Gastroesophageal sphincter (tissue), 4 donors: ENCODE results near the gene RRP12. TPM values are rescaled to one million over a fixed set of nuclear protein-coding genes. Genes with fewer than 3 reads are reported as not detected.

ENCODE experiments used
- ATAC-seq: fragments of 150-250 bp; one replicate; pipeline ENCODE4 v1.9.1; 2016; ENCODE audit warnings: mild to moderate bottlenecking, moderate library complexity
- H3K27ac ChIP-seq, 4 donors: fragments of 200-600 bp; sonication (generic) in 3 of 4; 1 replicate in 3 of 4; 2 replicates in 1 of 4; pipeline ENCODE4 v1.5.1; 2016 to 2019
- H3K27me3 ChIP-seq: fragments of 200-600 bp; sonication (generic); one replicate; pipeline ENCODE4 v1.5.1; 2019
- H3K36me3 ChIP-seq, 2 donors: fragments of 200-600 bp; sonication (generic); one replicate each; pipeline ENCODE4 v1.5.1; 2019; ENCODE audit warnings: control low read depth in 1 of 2
- H3K4me1 ChIP-seq, 3 donors: fragments of 200-600 bp; sonication (generic); 1 replicate in 2 of 3; 2 replicates in 1 of 3; pipeline ENCODE4 v1.5.1; 2016 to 2019; ENCODE audit warnings: control low read depth in 2 of 3
- H3K4me3 ChIP-seq, 2 donors: fragments of 200-600 bp; sonication (generic); one replicate each; pipeline ENCODE4 v1.5.1; 2019; ENCODE audit warnings: mild to moderate bottlenecking in 1 of 2, moderate library complexity in 1 of 2
- H3K9me3 ChIP-seq, 3 donors: fragments of 200-600 bp; sonication (generic); one replicate each; pipeline ENCODE4 v1.5.1; 2017 to 2019; ENCODE audit warnings: control low read depth in 2 of 3
- EP300 ChIP-seq: sonication (generic); formaldehyde crosslinking; IDR thresholded peaks from one replicate; pipeline ENCODE4 v1.6.1; 2017; ENCODE audit warnings: antibody characterized with exemption, mild to moderate bottlenecking
- POLR2A ChIP-seq, 2 donors: fragments of 450-650 bp; IDR thresholded peaks; one replicate each; pipeline ENCODE4 v1.6.1; 2017; ENCODE audit warnings: antibody characterized with exemption in 2 of 2, mild to moderate bottlenecking in 2 of 2, moderate library complexity in 1 of 2
- POLR2AphosphoS5 ChIP-seq: sonication (generic); formaldehyde crosslinking; IDR thresholded peaks from one replicate; pipeline ENCODE4 v1.6.1; 2017; ENCODE audit warnings: antibody characterized with exemption
- WGBS, 2 donors: methylation state at CpG; one replicate each; pipeline ENCODE4 v1.1.5; 2018; ENCODE audit warnings: low coverage in 1 of 2; 5-methylcytosine and 5-hydroxymethylcytosine counted together
- small RNA-seq, 4 donors: library from RNA; depleted of rRNA; stranded (forward); fragments of <200 nt; gene quantifications; one replicate each; pipeline ENCODE3, GENCODE V24; 2016
- total RNA-seq, 4 donors: library from RNA; depleted of rRNA; stranded (reverse); fragments of >200 nt; gene quantifications; one replicate each; pipeline ENCODE4 v1.1.0, GENCODE V29; 2016
- TF ChIP-seq, protein P1 (sequence below), 4 experiments: fragments of 200-600 bp in 2 of 4; fragments of 450-650 bp in 2 of 4; sonication (generic) in 1 of 4; IDR thresholded peaks; one replicate each; pipeline ENCODE4 v1.5.1; 2017 to 2019; ENCODE audit warnings: antibody characterized with exemption in 4 of 4, mild to moderate bottlenecking in 2 of 4, moderate library complexity in 2 of 4

RRP12 gene
- total RNA-seq, 4 donors from 2014 or later: 6.7 to 25.3 (median 11.8) TPM

DNA sequence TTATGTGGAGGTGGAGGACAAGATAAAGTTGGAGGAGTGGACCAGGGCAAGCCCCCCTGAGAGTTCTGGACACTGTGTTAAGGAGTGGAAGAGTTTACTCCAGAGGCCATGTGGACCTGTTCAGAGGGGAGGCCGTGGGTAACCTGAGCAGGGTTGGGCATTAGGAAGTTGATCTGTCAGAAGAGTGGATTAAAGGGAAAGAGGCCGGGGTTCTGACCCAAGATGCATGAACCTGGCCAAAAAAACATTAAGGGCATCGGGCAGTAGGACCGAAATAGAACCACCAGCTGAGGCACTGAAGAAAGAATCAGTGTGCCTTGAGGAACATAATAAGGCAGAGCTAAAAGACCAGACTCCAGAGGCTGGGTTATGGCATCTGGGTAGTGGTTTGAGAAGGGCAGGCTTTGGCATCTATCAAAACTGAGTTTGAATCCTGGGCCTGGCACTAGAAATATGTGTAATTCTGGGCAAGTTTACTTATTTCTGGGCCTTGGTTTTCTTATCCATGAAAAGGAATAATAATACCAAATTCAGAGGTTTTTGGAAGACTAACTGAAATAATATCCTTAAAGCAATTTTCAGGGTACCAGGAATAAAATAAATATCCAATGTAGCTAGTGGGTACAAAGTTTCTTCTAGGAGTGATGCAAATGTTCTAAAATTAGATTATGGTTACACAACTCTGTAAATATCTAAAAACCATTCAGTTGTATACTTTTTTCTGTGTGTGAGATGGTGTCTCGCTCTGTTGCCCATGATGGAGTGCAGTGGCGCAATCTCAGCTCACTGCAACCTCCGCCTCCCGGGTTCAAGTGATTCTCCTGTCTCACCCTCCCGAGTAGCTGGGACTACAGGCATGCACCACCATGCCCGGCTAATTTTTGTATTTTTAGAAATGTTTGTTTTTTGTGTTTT is 93.0 kb downstream of the RRP12 start:
- TF ChIP-seq, protein P1, sequence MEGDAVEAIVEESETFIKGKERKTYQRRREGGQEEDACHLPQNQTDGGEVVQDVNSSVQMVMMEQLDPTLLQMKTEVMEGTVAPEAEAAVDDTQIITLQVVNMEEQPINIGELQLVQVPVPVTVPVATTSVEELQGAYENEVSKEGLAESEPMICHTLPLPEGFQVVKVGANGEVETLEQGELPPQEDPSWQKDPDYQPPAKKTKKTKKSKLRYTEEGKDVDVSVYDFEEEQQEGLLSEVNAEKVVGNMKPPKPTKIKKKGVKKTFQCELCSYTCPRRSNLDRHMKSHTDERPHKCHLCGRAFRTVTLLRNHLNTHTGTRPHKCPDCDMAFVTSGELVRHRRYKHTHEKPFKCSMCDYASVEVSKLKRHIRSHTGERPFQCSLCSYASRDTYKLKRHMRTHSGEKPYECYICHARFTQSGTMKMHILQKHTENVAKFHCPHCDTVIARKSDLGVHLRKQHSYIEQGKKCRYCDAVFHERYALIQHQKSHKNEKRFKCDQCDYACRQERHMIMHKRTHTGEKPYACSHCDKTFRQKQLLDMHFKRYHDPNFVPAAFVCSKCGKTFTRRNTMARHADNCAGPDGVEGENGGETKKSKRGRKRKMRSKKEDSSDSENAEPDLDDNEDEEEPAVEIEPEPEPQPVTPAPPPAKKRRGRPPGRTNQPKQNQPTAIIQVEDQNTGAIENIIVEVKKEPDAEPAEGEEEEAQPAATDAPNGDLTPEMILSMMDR (IDR thresholded peaks at IDR 0.05): no peak
- TF ChIP-seq POLR2AphosphoS5: no peak
- TF ChIP-seq EP300: no peak
- no peak for TF ChIP-seq POLR2A (IDR thresholded peaks at IDR 0.05)
- Histone ChIP-seq H3K27me3 (no peaks in the 10 kb centered on the region), H3K4me1 (no peaks in the 10 kb centered on the region), H3K27ac (no peak overlapping the region), H3K4me3 (no peak overlapping the region), H3K9me3 (no peaks in the 10 kb centered on the region), H3K36me3 (no peaks in the 10 kb centered on the region)
- 75 to 82% methylated on average over 9 to 10 of the region's 10 CpGs for WGBS, 2 donors
- ATAC-seq: no peak

DNA sequence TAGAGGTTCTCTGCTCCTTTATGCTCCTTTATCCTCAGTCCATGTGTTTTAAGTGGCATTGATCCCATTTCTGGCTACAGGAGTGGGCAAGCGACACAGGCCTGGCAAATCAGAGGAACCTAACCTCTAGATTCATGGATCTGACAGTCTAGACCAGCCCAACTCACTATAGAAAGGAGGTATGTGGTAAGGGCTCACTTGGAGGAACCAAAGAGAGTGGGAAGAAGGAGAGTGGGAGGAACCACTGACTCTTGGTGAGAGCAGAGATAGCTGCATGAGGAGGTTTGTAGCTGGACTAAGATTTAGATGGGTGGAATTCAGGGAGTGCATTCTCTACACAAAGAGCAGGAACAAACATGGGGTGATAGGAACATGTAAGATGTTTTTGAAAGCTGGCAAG is 93.7 kb downstream of the RRP12 start:
- Histone ChIP-seq H3K4me1 (no peaks in the 10 kb centered on the region), H3K9me3 (no peaks in the 10 kb centered on the region), H3K4me3 (no peak overlapping the region), H3K27me3 (no peaks in the 10 kb centered on the region), H3K27ac (no peak overlapping the region), H3K36me3 (no peaks in the 10 kb centered on the region)
- TF ChIP-seq POLR2AphosphoS5 (no peak), EP300 (no peak), POLR2A (IDR thresholded peaks at IDR 0.05) (no peak)
- TF ChIP-seq, protein P1 (IDR thresholded peaks at IDR 0.05): no peak
- ATAC-seq: no peak
- whole genome bisulfite sequencing, 2 donors: no CpG with 5 or more reads among the region's 1 CpG

Small RNAs within 50 kb of the gene (small RNA-seq; reads per million reads assigned to genes)
- 0 reads per million in 4 donors for gene RF00019

Other genes starting within 250 kb of the RRP12 start
- under 1 TPM in 2 of 4 donors, not detected in 2; 0.04 to 0.13 TPM for gene SLIT1, start 215.4 kb downstream of the RRP12 start, total RNA-seq
- gene ARHGAP19, start 108.7 kb downstream of the RRP12 start, total RNA-seq: 1 to 10 TPM; 3.2 to 6.7 (median 5.0) TPM
- gene FRAT1, start 82.1 kb downstream of the RRP12 start, total RNA-seq: 1 to 10 TPM; 5.1 to 8.0 (median 5.5) TPM
- gene FRAT2, start 66.6 kb downstream of the RRP12 start, total RNA-seq: 10 to 100 TPM; 10.8 to 20.9 (median 12.5) TPM
- gene PGAM1, start 24.9 kb upstream of the RRP12 start, total RNA-seq: 100 to 1,000 TPM; 248 to 385 (median 356) TPM
- gene EXOSC1, start 44.7 kb upstream of the RRP12 start, total RNA-seq: 10 to 100 TPM; 24.9 to 54.5 (median 28.0) TPM
- 10 to 100 TPM; 22.3 to 31.6 (median 25.3) TPM for gene ZDHHC16, start 44.8 kb upstream of the RRP12 start, total RNA-seq
- gene MMS19, start 97.1 kb upstream of the RRP12 start, total RNA-seq: 10 to 100 TPM; 44.3 to 75.8 (median 51.8) TPM
- 10 to 100 TPM in 1 of 4 donors, 1 to 10 TPM in 3; 2.9 to 16.2 (median 8.9) TPM for gene UBTD1, start 97.6 kb upstream of the RRP12 start, total RNA-seq
- under 1 TPM in 1 of 4 donors, not detected in 3; 0.54 TPM for gene ANKRD2, start 171.4 kb upstream of the RRP12 start, total RNA-seq
- 1 to 10 TPM in 2 of 4 donors, under 1 TPM in 2; 0.62 to 2.5 (median 1.1) TPM for gene HOGA1, start 183.0 kb upstream of the RRP12 start, total RNA-seq
- not detected for gene C10orf62, start 188.4 kb upstream of the RRP12 start, total RNA-seq
- gene MORN4, start 232.2 kb upstream of the RRP12 start, total RNA-seq: 10 to 100 TPM in 1 of 4 donors, 1 to 10 TPM in 3; 1.2 to 10.3 (median 2.9) TPM
- gene PI4K2A, start 239.3 kb upstream of the RRP12 start, total RNA-seq: 10 to 100 TPM; 14.8 to 25.8 (median 22.7) TPM